Measurements from ENCODE around the gene SIPA1L3.
"Not testable (repeated sequence)": the region's sequence is repeated elsewhere in the genome, so short reads cannot be mapped to it uniquely, and the experiment has no call there.

Gene SIPA1L3

GRCh38 chr19:38021352-38021751 lies 114.3 kb downstream of the SIPA1L3 start:
- no peak for DNase-seq (ENCODE audit: low read depth in 1 of 2, low spot score in 1 of 2)

- no peak for DNase-seq (ENCODE audit: low read depth in 1 of 2, low spot score in 1 of 2)
These were observed 116.0 kb downstream of the SIPA1L3 start for GRCh38 chr19:38022791-38023670.

GRCh38 chr19:38023671-38024541 lies 116.9 kb downstream of the SIPA1L3 start:
- DNase-seq (ENCODE audit: low read depth in 1 of 2, low spot score in 1 of 2) = no peak

GRCh38 chr19:38024992-38025908 lies 118.2 kb downstream of the SIPA1L3 start:
- no peak for DNase-seq (ENCODE audit: low read depth in 1 of 2, low spot score in 1 of 2)

- no peak for DNase-seq (ENCODE audit: low read depth in 1 of 2, low spot score in 1 of 2)
These were observed 118.9 kb downstream of the SIPA1L3 start for GRCh38 chr19:38025909-38026307.

- DNase-seq (ENCODE audit: low read depth in 1 of 2, low spot score in 1 of 2) = no peak
These were observed 122.0 kb downstream of the SIPA1L3 start for GRCh38 chr19:38028913-38029510.

- not testable (repeated sequence) for DNase-seq (ENCODE audit: low read depth in 1 of 2, low spot score in 1 of 2)
These were observed 123.0 kb downstream of the SIPA1L3 start for GRCh38 chr19:38030001-38030400.

- no peak for DNase-seq (ENCODE audit: low read depth in 1 of 2, low spot score in 1 of 2)
These were observed 123.8 kb downstream of the SIPA1L3 start for GRCh38 chr19:38030686-38031422.

GRCh38 chr19:38031423-38031770 lies 124.4 kb downstream of the SIPA1L3 start:
- no peak for DNase-seq (ENCODE audit: low read depth in 1 of 2, low spot score in 1 of 2)

- no peak for DNase-seq (ENCODE audit: low read depth in 1 of 2, low spot score in 1 of 2)
These were observed 125.1 kb downstream of the SIPA1L3 start for GRCh38 chr19:38032151-38032550.

GRCh38 chr19:38032951-38033350 lies 125.9 kb downstream of the SIPA1L3 start:
- DNase-seq (ENCODE audit: low read depth in 1 of 2, low spot score in 1 of 2) = no peak

GRCh38 chr19:38033658-38034491 lies 126.9 kb downstream of the SIPA1L3 start:
- no peak for DNase-seq (ENCODE audit: low read depth in 1 of 2, low spot score in 1 of 2)

- no peak for DNase-seq (ENCODE audit: low read depth in 1 of 2, low spot score in 1 of 2)
These were observed 127.5 kb downstream of the SIPA1L3 start for GRCh38 chr19:38034492-38034860.

- DNase-seq (ENCODE audit: low read depth in 1 of 2, low spot score in 1 of 2) = no peak
These were observed 128.8 kb downstream of the SIPA1L3 start for GRCh38 chr19:38035515-38036495.

- DNase-seq (ENCODE audit: low read depth in 1 of 2, low spot score in 1 of 2) = no peak
These were observed 130.0 kb downstream of the SIPA1L3 start for GRCh38 chr19:38036707-38037611.

GRCh38 chr19:38039966-38040365 lies 133.0 kb downstream of the SIPA1L3 start:
- DNase-seq (ENCODE audit: low read depth in 1 of 2, low spot score in 1 of 2) = no peak

GRCh38 chr19:38042132-38042531 lies 135.1 kb downstream of the SIPA1L3 start:
- no peak for DNase-seq (ENCODE audit: low read depth in 1 of 2, low spot score in 1 of 2)
